ENCODE measurements around the gene ANKFN1. TPM values are rescaled to one million over a fixed set of nuclear protein-coding genes. Genes with fewer than 3 reads are reported as not detected.
"Not testable (repeated sequence)": the region's sequence is repeated elsewhere in the genome, so short reads cannot be mapped to it uniquely, and the experiment has no call there.

ANKFN1 gene
- total RNA-seq, 1 experiment from 2014 or later: not detected

DNA sequence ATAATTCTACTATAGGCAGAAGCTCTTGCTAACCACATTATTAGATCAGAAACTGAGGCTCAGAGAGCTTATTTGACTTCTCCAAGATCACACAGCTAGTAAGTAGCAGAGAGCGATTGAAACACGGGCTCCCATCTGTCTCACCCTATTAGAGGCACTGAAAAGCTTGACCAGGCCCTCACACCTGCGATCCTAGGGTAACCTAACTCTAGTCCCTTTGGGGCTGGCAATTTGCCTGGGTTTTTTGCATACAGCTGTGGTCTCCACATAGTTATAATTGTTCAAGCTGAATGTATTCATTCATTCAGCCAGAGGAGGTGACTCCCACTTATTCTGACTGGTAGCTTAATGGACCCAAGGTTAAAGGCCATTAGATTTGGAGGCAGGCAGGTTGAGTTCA is 121.2 kb downstream of the ANKFN1 start:
- intact Hi-C loops (cut with micrococcal nuclease; ENCODE audit: unreplicated experiment): no loop called here
- no peak overlapping the region for H3K27ac Mint-ChIP-seq (ENCODE audit: unreplicated experiment)
- DNase-seq: no peak
- no TSS peak for BruUV-seq (replicated peaks)
- CTCF ChIA-PET: no interaction called here
- H3K36me3 Mint-ChIP-seq (ENCODE audit: insufficient read depth, unreplicated experiment): no peaks in the 10 kb centered on the region
- TF ChIP-seq, protein P1, sequence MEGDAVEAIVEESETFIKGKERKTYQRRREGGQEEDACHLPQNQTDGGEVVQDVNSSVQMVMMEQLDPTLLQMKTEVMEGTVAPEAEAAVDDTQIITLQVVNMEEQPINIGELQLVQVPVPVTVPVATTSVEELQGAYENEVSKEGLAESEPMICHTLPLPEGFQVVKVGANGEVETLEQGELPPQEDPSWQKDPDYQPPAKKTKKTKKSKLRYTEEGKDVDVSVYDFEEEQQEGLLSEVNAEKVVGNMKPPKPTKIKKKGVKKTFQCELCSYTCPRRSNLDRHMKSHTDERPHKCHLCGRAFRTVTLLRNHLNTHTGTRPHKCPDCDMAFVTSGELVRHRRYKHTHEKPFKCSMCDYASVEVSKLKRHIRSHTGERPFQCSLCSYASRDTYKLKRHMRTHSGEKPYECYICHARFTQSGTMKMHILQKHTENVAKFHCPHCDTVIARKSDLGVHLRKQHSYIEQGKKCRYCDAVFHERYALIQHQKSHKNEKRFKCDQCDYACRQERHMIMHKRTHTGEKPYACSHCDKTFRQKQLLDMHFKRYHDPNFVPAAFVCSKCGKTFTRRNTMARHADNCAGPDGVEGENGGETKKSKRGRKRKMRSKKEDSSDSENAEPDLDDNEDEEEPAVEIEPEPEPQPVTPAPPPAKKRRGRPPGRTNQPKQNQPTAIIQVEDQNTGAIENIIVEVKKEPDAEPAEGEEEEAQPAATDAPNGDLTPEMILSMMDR (IDR thresholded peaks at IDR 0.05; ENCODE audit: unreplicated experiment): no peak
- H3K4me1 Mint-ChIP-seq (ENCODE audit: low read depth, unreplicated experiment): no peaks in the 10 kb centered on the region
- no peaks in the 10 kb centered on the region for H3K27me3 Mint-ChIP-seq (ENCODE audit: unreplicated experiment)
- no peak overlapping the region for H3K4me3 Mint-ChIP-seq (ENCODE audit: low read depth, unreplicated experiment)
- H3K9me3 Mint-ChIP-seq (ENCODE audit: low read depth, unreplicated experiment): no peaks in the 10 kb centered on the region

DNA sequence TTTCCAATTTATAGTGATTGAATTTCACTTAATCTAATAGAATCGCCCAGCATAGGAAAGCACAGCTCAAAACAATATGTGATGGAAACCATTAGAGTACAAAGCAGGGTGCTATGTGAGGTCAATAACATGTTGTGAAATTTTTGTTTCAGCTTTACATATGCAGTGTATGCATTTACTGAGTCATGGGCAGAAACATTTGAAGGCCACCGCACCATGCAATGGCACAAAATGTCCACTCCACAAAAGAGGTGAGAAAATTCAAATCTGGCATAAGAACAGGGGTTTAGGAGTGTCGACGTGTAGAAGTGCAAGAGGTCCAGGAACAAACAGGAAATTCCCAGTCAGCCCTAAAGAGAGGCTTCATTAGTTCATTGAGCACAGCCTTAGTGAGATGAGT is 131.2 kb downstream of the ANKFN1 start:
- TF ChIP-seq, protein P1 (IDR thresholded peaks at IDR 0.05; ENCODE audit: unreplicated experiment): no peak
- intact Hi-C loops (cut with micrococcal nuclease; ENCODE audit: unreplicated experiment): no loop called here
- no peaks in the 10 kb centered on the region for H3K4me1 Mint-ChIP-seq (ENCODE audit: low read depth, unreplicated experiment)
- no peaks in the 10 kb centered on the region for H3K27me3 Mint-ChIP-seq (ENCODE audit: unreplicated experiment)
- DNase-seq: no peak
- no peaks in the 10 kb centered on the region for H3K36me3 Mint-ChIP-seq (ENCODE audit: insufficient read depth, unreplicated experiment)
- H3K4me3 Mint-ChIP-seq (ENCODE audit: low read depth, unreplicated experiment): no peak overlapping the region
- H3K9me3 Mint-ChIP-seq (ENCODE audit: low read depth, unreplicated experiment): no peaks in the 10 kb centered on the region
- BruUV-seq (replicated peaks): no TSS peak
- no peak overlapping the region for H3K27ac Mint-ChIP-seq (ENCODE audit: unreplicated experiment)
- CTCF ChIA-PET: no interaction called here

DNA sequence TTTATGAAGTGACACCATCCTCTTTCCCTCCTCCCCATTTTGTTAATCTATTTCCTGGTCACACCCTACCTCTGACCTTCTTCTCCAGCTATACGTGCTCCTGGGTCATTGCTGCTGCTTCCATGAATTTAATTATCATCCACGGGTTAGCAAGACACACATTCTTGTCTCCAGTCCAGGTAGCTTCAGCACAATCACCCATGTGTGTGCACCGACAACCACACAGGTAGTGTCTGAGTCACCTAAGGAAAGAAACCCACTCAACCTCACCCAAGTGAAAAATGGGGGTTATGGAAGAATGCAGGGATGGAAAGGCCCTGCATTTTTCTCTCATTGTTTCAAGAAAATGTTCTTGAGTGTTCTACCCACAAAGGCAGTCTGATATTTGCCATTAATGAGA is 135.5 kb downstream of the ANKFN1 start:
- CTCF ChIA-PET; DNase-seq; H3K4me3 Mint-ChIP-seq (ENCODE audit: low read depth, unreplicated experiment); H3K27ac Mint-ChIP-seq (ENCODE audit: unreplicated experiment); H3K27me3 Mint-ChIP-seq (ENCODE audit: unreplicated experiment); BruUV-seq (replicated peaks); H3K4me1 Mint-ChIP-seq (ENCODE audit: low read depth, unreplicated experiment); H3K36me3 Mint-ChIP-seq (ENCODE audit: insufficient read depth, unreplicated experiment); intact Hi-C loops (cut with micrococcal nuclease; ENCODE audit: unreplicated experiment); H3K9me3 Mint-ChIP-seq (ENCODE audit: low read depth, unreplicated experiment): not testable (repeated sequence)

DNA sequence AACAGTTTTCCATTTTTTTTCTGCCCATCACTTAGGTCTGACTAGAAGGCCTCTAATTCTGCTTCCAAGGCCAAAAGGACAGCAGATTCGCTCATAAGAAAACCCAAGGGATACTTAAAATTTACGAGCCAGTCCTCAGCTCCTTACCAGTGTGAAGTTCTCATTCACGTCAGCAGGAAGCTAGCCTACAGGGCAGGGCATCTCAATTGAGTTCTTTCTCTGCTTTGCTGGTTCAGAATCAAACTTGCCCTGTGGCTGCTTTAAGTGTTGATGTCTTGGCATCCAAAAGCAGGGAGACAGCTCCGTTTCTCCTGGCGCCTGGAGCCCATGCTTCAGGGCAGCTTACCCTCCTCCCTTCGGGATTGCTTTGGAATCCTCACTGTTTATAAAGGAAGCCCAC is 136.0 kb downstream of the ANKFN1 start:
- DNase-seq: no peak
- Mint-ChIP-seq H3K27ac (ENCODE audit: unreplicated experiment) (no peak overlapping the region), H3K4me1 (ENCODE audit: low read depth, unreplicated experiment) (peaks cover 9% of the 10 kb centered on the region), H3K36me3 (ENCODE audit: insufficient read depth, unreplicated experiment) (no peaks in the 10 kb centered on the region), H3K9me3 (ENCODE audit: low read depth, unreplicated experiment) (no peaks in the 10 kb centered on the region), H3K27me3 (ENCODE audit: unreplicated experiment) (no peaks in the 10 kb centered on the region), H3K4me3 (ENCODE audit: low read depth, unreplicated experiment) (no peak overlapping the region)
- BruUV-seq (replicated peaks): no TSS peak
- intact Hi-C loops (cut with micrococcal nuclease; ENCODE audit: unreplicated experiment): no loop called here
- CTCF ChIA-PET: no interaction called here
- TF ChIP-seq, protein P1 (IDR thresholded peaks at IDR 0.05; ENCODE audit: unreplicated experiment): no peak

DNA sequence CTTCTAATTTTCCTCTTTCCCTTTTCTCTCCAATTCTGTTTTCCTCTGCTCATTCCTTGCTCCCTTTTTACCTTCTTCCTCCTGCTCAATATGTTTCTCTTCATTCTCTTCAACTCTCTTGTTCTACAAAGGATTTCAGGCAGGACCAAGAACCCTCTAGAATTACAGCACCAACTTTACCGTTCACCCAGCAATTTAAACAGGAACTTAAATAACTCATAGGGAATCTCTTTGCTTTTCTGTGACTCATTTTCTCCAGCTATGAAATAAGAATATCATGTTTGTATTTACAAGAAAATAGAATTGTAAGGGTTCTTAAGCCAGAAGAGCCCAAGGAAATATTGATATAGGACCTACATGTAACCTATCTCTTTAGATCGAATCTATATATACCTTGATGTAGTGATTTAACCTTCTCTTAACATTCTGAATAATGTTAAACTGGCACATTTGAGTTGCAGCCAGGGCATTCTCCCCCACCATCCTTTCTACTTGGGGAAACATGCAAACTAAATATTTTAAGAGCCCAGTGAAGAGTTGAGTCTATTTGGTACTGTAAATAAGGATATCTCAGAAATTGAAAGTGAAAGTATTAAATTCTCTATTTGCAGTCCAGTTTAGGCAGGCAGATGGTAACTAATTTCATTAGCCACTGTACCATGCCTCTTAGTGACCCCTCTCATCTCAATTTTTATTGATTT is 137.0 kb downstream of the ANKFN1 start:
- TF ChIP-seq, protein P1 (IDR thresholded peaks at IDR 0.05; ENCODE audit: unreplicated experiment): no peak
- Mint-ChIP-seq H3K27me3 (ENCODE audit: unreplicated experiment) (no peaks in the 10 kb centered on the region), H3K9me3 (ENCODE audit: low read depth, unreplicated experiment) (no peaks in the 10 kb centered on the region), H3K4me3 (ENCODE audit: low read depth, unreplicated experiment) (peak overlapping the region; percentile 13), H3K4me1 (ENCODE audit: low read depth, unreplicated experiment) (peaks cover 9% of the 10 kb centered on the region), H3K36me3 (ENCODE audit: insufficient read depth, unreplicated experiment) (no peaks in the 10 kb centered on the region), H3K27ac (ENCODE audit: unreplicated experiment) (no peak overlapping the region)
- CTCF ChIA-PET: no interaction called here
- DNase-seq: no peak
- no TSS peak for BruUV-seq (replicated peaks)
- intact Hi-C loops (cut with micrococcal nuclease; ENCODE audit: unreplicated experiment): no loop called here

Measured in Calu3 (cell line).